Brain microvascular endothelial cell (primary cell): ENCODE results near the gene USP12.
"Not testable (repeated sequence)": the region's sequence is repeated elsewhere in the genome, so short reads cannot be mapped to it uniquely, and the experiment has no call there.

Source experiments
- DNase-seq: peaks from one replicate; pipeline ENCODE4 v3.0.0-alpha.2; 2020
- H3K27ac ChIP-seq: fragments of 250-450 bp; sonication (Bioruptor Pico); 2 replicates; pipeline ENCODE4 v1.5.1; 2020; ENCODE audit warnings: mild to moderate bottlenecking, moderate library complexity
- H3K27me3 ChIP-seq: fragments of 250-450 bp; sonication (Bioruptor Pico); replicated peaks from 2 replicates; pipeline ENCODE4 v1.5.1; 2020; ENCODE audit warnings: mild to moderate bottlenecking
- H3K36me3 ChIP-seq: fragments of 250-450 bp; sonication (Bioruptor Pico); replicated peaks from 2 replicates; pipeline ENCODE4 v1.5.1; 2020; ENCODE audit warnings: mild to moderate bottlenecking
- H3K4me3 ChIP-seq: 2 replicates; pipeline ENCODE4 v1.5.1; 2011; ENCODE audit warnings: low read depth, mild to moderate bottlenecking, control low read depth, low read length, moderate library complexity
- CTCF ChIP-seq: IDR thresholded peaks from 2 replicates; pipeline ENCODE4 v1.5.1; 2011; ENCODE audit warnings: low read depth, mild to moderate bottlenecking, moderate library complexity, low read length, control low read depth, inconsistent platforms; ENCODE audit errors: missing control alignments
- in situ Hi-C: cut with HindIII; loops from 2 replicates; pipeline ENCODE4 v1.10.0; 2017; ENCODE audit warnings: low sequenced_read_pairs, low pct_ligation_motif_present

USP12 gene

GRCh38 chr13:27126859-27127258 is 44.8 kb downstream of the USP12 start:
- Histone ChIP-seq H3K36me3 (no peaks in the 10 kb centered on the region), H3K27me3 (no peaks in the 10 kb centered on the region), H3K27ac (no peak overlapping the region), H3K4me3 (no peak overlapping the region)
- no peak for TF ChIP-seq CTCF
- in situ Hi-C loops: no loop called here
- DNase-seq: no peak

GRCh38 chr13:27125357-27126282 is 46.0 kb downstream of the USP12 start:
- in situ Hi-C loops: no loop called here
- no peaks in the 10 kb centered on the region for H3K36me3 ChIP-seq
- no peak for DNase-seq

GRCh38 chr13:27124571-27124970 is 47.0 kb downstream of the USP12 start:
- DNase-seq: no peak
- in situ Hi-C loops: no loop called here
- Histone ChIP-seq H3K36me3 (no peaks in the 10 kb centered on the region), H3K4me3 (no peak overlapping the region), H3K27ac (no peak overlapping the region), H3K27me3 (no peaks in the 10 kb centered on the region)
- TF ChIP-seq CTCF: no peak

More at GRCh38 chr13:27125357-27126282, 46.0 kb downstream of the USP12 start:
- no peak overlapping the region for H3K27ac ChIP-seq
- H3K27me3 ChIP-seq: no peaks in the 10 kb centered on the region
- no peak for TF ChIP-seq CTCF
- H3K4me3 ChIP-seq: no peak overlapping the region

- H3K4me3 ChIP-seq, H3K27ac ChIP-seq, H3K27me3 ChIP-seq, H3K36me3 ChIP-seq, in situ Hi-C loops, DNase-seq: not testable (repeated sequence)
Observed at GRCh38 chr13:27123445-27123844, 48.2 kb downstream of the USP12 start.

DNA sequence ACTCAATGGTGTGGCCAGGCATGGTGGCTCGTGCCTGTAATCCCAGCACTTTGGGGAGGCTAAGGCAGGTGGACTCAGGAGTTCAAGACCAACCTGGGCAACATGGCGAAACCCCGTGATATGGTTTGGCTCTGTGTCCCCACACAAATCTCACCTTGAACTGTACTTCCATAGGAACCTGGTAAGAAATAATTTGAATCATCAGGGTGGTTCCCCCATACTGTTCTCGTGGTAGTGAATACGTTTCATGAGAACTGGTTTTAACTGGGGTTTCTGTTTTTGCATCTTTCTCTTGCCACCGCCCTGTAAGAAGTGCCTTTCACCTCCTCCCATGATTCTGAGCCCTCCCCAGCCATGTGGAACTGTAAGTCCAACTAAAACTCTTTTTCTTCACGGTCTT is 49.6 kb downstream of the USP12 start:
- no peak overlapping the region for H3K4me3 ChIP-seq
- H3K36me3 ChIP-seq: no peaks in the 10 kb centered on the region
- TF ChIP-seq CTCF: no peak
- DNase-seq: no peak
- in situ Hi-C loops: no loop called here
- no peaks in the 10 kb centered on the region for H3K27me3 ChIP-seq
- H3K27ac ChIP-seq: no peak overlapping the region

GRCh38 chr13:27120811-27121210 is 50.8 kb downstream of the USP12 start:
- in situ Hi-C loops: no loop called here

More at GRCh38 chr13:27120811-27121210, 50.8 kb downstream of the USP12 start:
- Histone ChIP-seq H3K36me3 (no peaks in the 10 kb centered on the region), H3K27ac (no peak overlapping the region), H3K4me3 (no peak overlapping the region), H3K27me3 (no peaks in the 10 kb centered on the region)
- no peak for DNase-seq
- TF ChIP-seq CTCF: no peak
